ENCODE measurements around the gene TSPAN1.

TSPAN1 gene

GRCh38 chr1:46206399-46206798 lies 31.5 kb downstream of the TSPAN1 start:
- Histone ChIP-seq H3K18ac (ENCODE audit: low read depth in 1 of 2, low read length in 2 of 2) (no peak overlapping the region), H3K36me3 (ENCODE audit: control insufficient read depth in 1 of 2, insufficient read depth in 2 of 2, low read depth in 1 of 2, low read length in 2 of 2) (peaks cover 0 to 3% of the 10 kb centered on the region in 2 experiments), H2BK12ac (ENCODE audit: low read length in 2 of 2) (no peak overlapping the region), H3K4me1 (ENCODE audit: control insufficient read depth, insufficient read depth, low read depth, low read length) (peaks cover 6% of the 10 kb centered on the region), H2AFZ (ENCODE audit: low read depth, low read length) (no peak overlapping the region), H3K4me3 (ENCODE audit: insufficient read depth in 1 of 2, low read depth in 1 of 2, low read length in 2 of 2) (no peak overlapping the region), H2BK120ac (ENCODE audit: low read depth, low read length) (no peak overlapping the region), H3K79me1 (replicated peaks; ENCODE audit: low read length, poor library complexity, severe bottlenecking) (peaks cover 6% of the 10 kb centered on the region), H2BK15ac (ENCODE audit: low read depth, poor library complexity, severe bottlenecking) (no peak overlapping the region), H4K91ac (ENCODE audit: low read length) (no peak overlapping the region), H3K9me3 (ENCODE audit: control insufficient read depth, low read length) (no peaks in the 10 kb centered on the region), H2BK5ac (ENCODE audit: low read depth, low read length, poor library complexity, severe bottlenecking) (peak overlapping the region; percentile 19), H3K27ac (ENCODE audit: low read length, poor library complexity, severe bottlenecking) (no peak overlapping the region), H3K4me2 (ENCODE audit: low read length, poor library complexity, severe bottlenecking) (no peak overlapping the region), H4K8ac (ENCODE audit: low read length) (no peak overlapping the region), H2AK5ac (ENCODE audit: low read length, severe bottlenecking) (no peak overlapping the region), H3K9ac (ENCODE audit: low read length) (no peak overlapping the region), H3K27me3 (ENCODE audit: control insufficient read depth in 1 of 2, insufficient read depth in 1 of 2, low read length in 2 of 2) (no peaks in the 10 kb centered on the region), H3K23ac (ENCODE audit: low read length in 2 of 2) (no peak overlapping the region), H3K4ac (ENCODE audit: low read depth in 1 of 2, low read length in 2 of 2) (no peak overlapping the region), H3K14ac (ENCODE audit: low read length in 2 of 2) (no peak overlapping the region)
- DNase-seq, result no peak
- 97% methylated on average over 2 of the region's 2 CpGs for WGBS

GRCh38 chr1:46210561-46210960 lies 35.7 kb downstream of the TSPAN1 start:
- Histone ChIP-seq H3K14ac (ENCODE audit: low read length in 2 of 2) (no peak overlapping the region), H3K4me3 (ENCODE audit: insufficient read depth in 1 of 2, low read depth in 1 of 2, low read length in 2 of 2) (no peak overlapping the region), H2BK5ac (ENCODE audit: low read depth, low read length, poor library complexity, severe bottlenecking) (no peak overlapping the region), H2BK12ac (ENCODE audit: low read length in 2 of 2) (no peak overlapping the region), H4K8ac (ENCODE audit: low read length) (no peak overlapping the region), H3K4ac (ENCODE audit: low read depth in 1 of 2, low read length in 2 of 2) (no peak overlapping the region), H3K36me3 (ENCODE audit: control insufficient read depth in 1 of 2, insufficient read depth in 2 of 2, low read depth in 1 of 2, low read length in 2 of 2) (peaks cover 0 to 3% of the 10 kb centered on the region in 2 experiments), H3K9me3 (ENCODE audit: control insufficient read depth, low read length) (no peaks in the 10 kb centered on the region), H4K91ac (ENCODE audit: low read length) (no peak overlapping the region), H3K23ac (ENCODE audit: low read length in 2 of 2) (no peak overlapping the region), H2AFZ (ENCODE audit: low read depth, low read length) (no peak overlapping the region), H3K4me1 (ENCODE audit: control insufficient read depth, insufficient read depth, low read depth, low read length) (no peaks in the 10 kb centered on the region), H3K9ac (ENCODE audit: low read length) (no peak overlapping the region), H2BK15ac (ENCODE audit: low read depth, poor library complexity, severe bottlenecking) (no peak overlapping the region), H2AK5ac (ENCODE audit: low read length, severe bottlenecking) (no peak overlapping the region), H3K79me1 (replicated peaks; ENCODE audit: low read length, poor library complexity, severe bottlenecking) (peaks cover 3% of the 10 kb centered on the region), H3K27ac (ENCODE audit: low read length, poor library complexity, severe bottlenecking) (no peak overlapping the region), H2BK120ac (ENCODE audit: low read depth, low read length) (no peak overlapping the region), H3K27me3 (ENCODE audit: control insufficient read depth in 1 of 2, insufficient read depth in 1 of 2, low read length in 2 of 2) (no peaks in the 10 kb centered on the region), H3K18ac (ENCODE audit: low read depth in 1 of 2, low read length in 2 of 2) (no peak overlapping the region), H3K4me2 (ENCODE audit: low read length, poor library complexity, severe bottlenecking) (no peak overlapping the region)
- 100% methylated on average over 3 of the region's 3 CpGs for WGBS
- DNase-seq, result no peak

GRCh38 chr1:46211051-46211450 lies 36.2 kb downstream of the TSPAN1 start:
- no peak overlapping the region for H3K14ac ChIP-seq (ENCODE audit: low read length in 2 of 2)
- no peak overlapping the region for H2BK5ac ChIP-seq (ENCODE audit: low read depth, low read length, poor library complexity, severe bottlenecking)
- no peak overlapping the region for H3K4me3 ChIP-seq (ENCODE audit: insufficient read depth in 1 of 2, low read depth in 1 of 2, low read length in 2 of 2)
- H4K8ac ChIP-seq (ENCODE audit: low read length), result no peak overlapping the region
- peak; percentile 18 for DNase-seq
- H3K18ac ChIP-seq (ENCODE audit: low read depth in 1 of 2, low read length in 2 of 2), result no peak overlapping the region
- H3K36me3 ChIP-seq (ENCODE audit: control insufficient read depth in 1 of 2, insufficient read depth in 2 of 2, low read depth in 1 of 2, low read length in 2 of 2), result peaks cover 0 to 3% of the 10 kb centered on the region in 2 experiments
- no peak overlapping the region for H3K4ac ChIP-seq (ENCODE audit: low read depth in 1 of 2, low read length in 2 of 2)
- H3K27ac ChIP-seq (ENCODE audit: low read length, poor library complexity, severe bottlenecking), result no peak overlapping the region
- no peak overlapping the region for H2BK12ac ChIP-seq (ENCODE audit: low read length in 2 of 2)
- no peaks in the 10 kb centered on the region for H3K4me1 ChIP-seq (ENCODE audit: control insufficient read depth, insufficient read depth, low read depth, low read length)
- H2AK5ac ChIP-seq (ENCODE audit: low read length, severe bottlenecking), result no peak overlapping the region
- H3K4me2 ChIP-seq (ENCODE audit: low read length, poor library complexity, severe bottlenecking), result no peak overlapping the region
- H4K91ac ChIP-seq (ENCODE audit: low read length), result no peak overlapping the region
- H2AFZ ChIP-seq (ENCODE audit: low read depth, low read length), result no peak overlapping the region
- no peak overlapping the region for H2BK15ac ChIP-seq (ENCODE audit: low read depth, poor library complexity, severe bottlenecking)
- H3K27me3 ChIP-seq (ENCODE audit: control insufficient read depth in 1 of 2, insufficient read depth in 1 of 2, low read length in 2 of 2), result no peaks in the 10 kb centered on the region
- WGBS, result 75% methylated on average over 2 of the region's 2 CpGs
- H3K9ac ChIP-seq (ENCODE audit: low read length), result no peak overlapping the region
- peaks cover 2% of the 10 kb centered on the region for H3K79me1 ChIP-seq (replicated peaks; ENCODE audit: low read length, poor library complexity, severe bottlenecking)
- H3K23ac ChIP-seq (ENCODE audit: low read length in 2 of 2), result no peak overlapping the region
- no peak overlapping the region for H2BK120ac ChIP-seq (ENCODE audit: low read depth, low read length)
- no peaks in the 10 kb centered on the region for H3K9me3 ChIP-seq (ENCODE audit: control insufficient read depth, low read length)

- no peak overlapping the region for H3K23ac ChIP-seq (ENCODE audit: low read length in 2 of 2)
- H3K14ac ChIP-seq (ENCODE audit: low read length in 2 of 2), result no peak overlapping the region
- no peak overlapping the region for H2BK12ac ChIP-seq (ENCODE audit: low read length in 2 of 2)
- H3K79me1 ChIP-seq (replicated peaks; ENCODE audit: low read length, poor library complexity, severe bottlenecking), result no peaks in the 10 kb centered on the region
- H3K4me1 ChIP-seq (ENCODE audit: control insufficient read depth, insufficient read depth, low read depth, low read length), result peaks cover 4% of the 10 kb centered on the region
- H3K4me2 ChIP-seq (ENCODE audit: low read length, poor library complexity, severe bottlenecking), result no peak overlapping the region
- no peak overlapping the region for H2BK120ac ChIP-seq (ENCODE audit: low read depth, low read length)
- H2BK5ac ChIP-seq (ENCODE audit: low read depth, low read length, poor library complexity, severe bottlenecking), result no peak overlapping the region
- H3K36me3 ChIP-seq (ENCODE audit: control insufficient read depth in 1 of 2, insufficient read depth in 2 of 2, low read depth in 1 of 2, low read length in 2 of 2), result peaks cover 0 to 6% of the 10 kb centered on the region in 2 experiments
- no peak overlapping the region for H3K4ac ChIP-seq (ENCODE audit: low read depth in 1 of 2, low read length in 2 of 2)
- H2AFZ ChIP-seq (ENCODE audit: low read depth, low read length), result no peak overlapping the region
- no peak overlapping the region for H3K18ac ChIP-seq (ENCODE audit: low read depth in 1 of 2, low read length in 2 of 2)
- no peak overlapping the region for H2AK5ac ChIP-seq (ENCODE audit: low read length, severe bottlenecking)
- H2BK15ac ChIP-seq (ENCODE audit: low read depth, poor library complexity, severe bottlenecking), result no peak overlapping the region
- H3K9me3 ChIP-seq (ENCODE audit: control insufficient read depth, low read length), result no peaks in the 10 kb centered on the region
- no peak overlapping the region for H4K8ac ChIP-seq (ENCODE audit: low read length)
- H3K27me3 ChIP-seq (ENCODE audit: control insufficient read depth in 1 of 2, insufficient read depth in 1 of 2, low read length in 2 of 2), result no peaks in the 10 kb centered on the region
- no peak overlapping the region for H4K91ac ChIP-seq (ENCODE audit: low read length)
- H3K27ac ChIP-seq (ENCODE audit: low read length, poor library complexity, severe bottlenecking), result no peak overlapping the region
- H3K9ac ChIP-seq (ENCODE audit: low read length), result no peak overlapping the region
- H3K4me3 ChIP-seq (ENCODE audit: insufficient read depth in 1 of 2, low read depth in 1 of 2, low read length in 2 of 2), result no peak overlapping the region
- DNase-seq, result no peak
Observed at GRCh38 chr1:46215504-46215903, 40.6 kb downstream of the TSPAN1 start.

Data from mesenchymal stem cell (in vitro differentiated cells and primary cell).